ENCODE results near the gene DOCK9. TPM values are rescaled to one million over a fixed set of nuclear protein-coding genes. Genes with fewer than 3 reads are reported as not detected.

Gene DOCK9
- total and polyA plus RNA-seq, 2 experiments from 2014 or later, result 8.5 to 57.7 TPM

DNA sequence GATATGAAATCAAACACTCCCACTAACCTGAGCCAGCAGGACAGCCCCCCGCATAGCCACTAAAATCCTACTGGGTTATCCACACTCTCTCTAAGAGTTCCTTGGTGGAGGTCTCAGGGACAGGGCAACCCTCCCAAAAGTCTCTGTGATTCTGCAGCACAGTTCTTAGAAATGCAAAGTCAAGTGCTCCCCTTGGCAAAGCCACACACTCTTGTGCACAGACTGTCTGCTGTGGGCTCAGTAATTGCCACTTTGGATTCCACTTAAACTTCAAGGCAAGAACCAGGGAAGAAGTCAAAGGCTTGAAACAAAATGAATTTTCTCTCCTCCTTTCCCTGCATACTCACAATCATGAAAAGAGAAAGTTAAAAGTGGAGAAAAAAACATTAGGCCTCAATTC is 61.5 kb downstream of the DOCK9 start:
- Mint-ChIP-seq H3K9me3 (no peaks in the 10 kb centered on the region), H3K27me3 (ENCODE audit: insufficient read depth, low read depth, poor library complexity) (no peaks in the 10 kb centered on the region), H3K36me3 (ENCODE audit: low read depth) (no peaks in the 10 kb centered on the region), H3K4me3 (no peak overlapping the region), H3K27ac (no peak overlapping the region), H3K4me1 (peaks cover under 1% of the 10 kb centered on the region)
- H3K27me3 ChIP-seq (ENCODE audit: insufficient read depth), result no peaks in the 10 kb centered on the region
- no peak overlapping the region for H3K4me2 ChIP-seq
- no peaks in the 10 kb centered on the region for H4K20me1 ChIP-seq (replicated peaks; ENCODE audit: insufficient read depth)
- H3K79me2 ChIP-seq (replicated peaks; ENCODE audit: insufficient read depth), result no peaks in the 10 kb centered on the region
- H3K4me3 ChIP-seq, result no peak overlapping the region
- H3F3A ChIP-seq (replicated peaks; ENCODE audit: low read depth), result no peaks in the 10 kb centered on the region
- H3K9me2 ChIP-seq (ENCODE audit: insufficient read depth), result no peaks in the 10 kb centered on the region
- H2AFZ ChIP-seq, result no peak overlapping the region
- no peaks in the 10 kb centered on the region for H3K36me3 ChIP-seq (ENCODE audit: insufficient read depth)
- no peak for DNase-seq (ENCODE audit: low spot score)
- no peaks in the 10 kb centered on the region for H3K4me1 ChIP-seq (ENCODE audit: insufficient read depth)
- ATAC-seq, result no peak
- no peak overlapping the region; the same call in 1 of the 2 replicates for H3K27ac ChIP-seq (ENCODE audit: low read depth)
- no peak for TF ChIP-seq CREB1 (CRISPR knock-in tag; IDR thresholded peaks at IDR 0.05; ENCODE audit: low read depth)
- TF ChIP-seq, protein P1, sequence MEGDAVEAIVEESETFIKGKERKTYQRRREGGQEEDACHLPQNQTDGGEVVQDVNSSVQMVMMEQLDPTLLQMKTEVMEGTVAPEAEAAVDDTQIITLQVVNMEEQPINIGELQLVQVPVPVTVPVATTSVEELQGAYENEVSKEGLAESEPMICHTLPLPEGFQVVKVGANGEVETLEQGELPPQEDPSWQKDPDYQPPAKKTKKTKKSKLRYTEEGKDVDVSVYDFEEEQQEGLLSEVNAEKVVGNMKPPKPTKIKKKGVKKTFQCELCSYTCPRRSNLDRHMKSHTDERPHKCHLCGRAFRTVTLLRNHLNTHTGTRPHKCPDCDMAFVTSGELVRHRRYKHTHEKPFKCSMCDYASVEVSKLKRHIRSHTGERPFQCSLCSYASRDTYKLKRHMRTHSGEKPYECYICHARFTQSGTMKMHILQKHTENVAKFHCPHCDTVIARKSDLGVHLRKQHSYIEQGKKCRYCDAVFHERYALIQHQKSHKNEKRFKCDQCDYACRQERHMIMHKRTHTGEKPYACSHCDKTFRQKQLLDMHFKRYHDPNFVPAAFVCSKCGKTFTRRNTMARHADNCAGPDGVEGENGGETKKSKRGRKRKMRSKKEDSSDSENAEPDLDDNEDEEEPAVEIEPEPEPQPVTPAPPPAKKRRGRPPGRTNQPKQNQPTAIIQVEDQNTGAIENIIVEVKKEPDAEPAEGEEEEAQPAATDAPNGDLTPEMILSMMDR (conservative IDR thresholded peaks at IDR 0.05; ENCODE audit: low read depth in 2 of 2), result no peak

DNA sequence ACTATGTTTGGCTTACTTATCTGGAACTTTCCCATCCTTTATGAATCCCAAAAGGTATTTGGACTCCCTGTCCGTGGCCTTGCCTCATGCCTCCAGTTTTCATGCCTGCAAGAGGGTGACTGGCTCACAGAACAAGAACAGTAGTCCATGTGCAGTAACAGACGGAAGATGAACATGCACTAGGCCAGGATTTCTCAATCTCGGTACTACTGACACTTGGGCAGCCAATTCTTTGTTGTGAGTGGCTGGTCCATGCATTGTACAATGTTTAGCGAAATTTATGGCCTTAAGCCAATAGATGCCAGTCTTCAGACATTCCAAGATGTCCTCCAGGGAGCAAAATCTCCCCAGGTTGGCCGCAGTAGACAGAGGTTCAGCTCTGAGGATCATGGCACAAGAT is 61.9 kb downstream of the DOCK9 start:
- ATAC-seq, result no peak
- no peaks in the 10 kb centered on the region for H3K9me3 Mint-ChIP-seq
- Histone ChIP-seq H3K9me2 (ENCODE audit: insufficient read depth) (no peaks in the 10 kb centered on the region), H3K4me1 (ENCODE audit: insufficient read depth) (no peaks in the 10 kb centered on the region), H2AFZ (no peak overlapping the region), H3K36me3 (ENCODE audit: insufficient read depth) (no peaks in the 10 kb centered on the region), H3F3A (replicated peaks; ENCODE audit: low read depth) (no peaks in the 10 kb centered on the region), H3K4me2 (no peak overlapping the region), H4K20me1 (replicated peaks; ENCODE audit: insufficient read depth) (no peaks in the 10 kb centered on the region), H3K4me3 (no peak overlapping the region), H3K27me3 (ENCODE audit: insufficient read depth) (no peaks in the 10 kb centered on the region), H3K79me2 (replicated peaks; ENCODE audit: insufficient read depth) (no peaks in the 10 kb centered on the region), H3K27ac (ENCODE audit: low read depth) (no peak overlapping the region; the same call in 1 of the 2 replicates)
- H3K4me3 Mint-ChIP-seq, result no peak overlapping the region
- H3K27me3 Mint-ChIP-seq (ENCODE audit: insufficient read depth, low read depth, poor library complexity), result peaks cover 1% of the 10 kb centered on the region
- no peak overlapping the region for H3K27ac Mint-ChIP-seq
- no peaks in the 10 kb centered on the region for H3K36me3 Mint-ChIP-seq (ENCODE audit: low read depth)
- no peak for DNase-seq (ENCODE audit: low spot score)
- peaks cover 1% of the 10 kb centered on the region; the same call in 2 of the 3 replicates for H3K4me1 Mint-ChIP-seq
- TF ChIP-seq ZNF331 (CRISPR knock-in tag; IDR thresholded peaks at IDR 0.05; ENCODE audit: low read depth) (no peak), ZNF114 (CRISPR knock-in tag; IDR thresholded peaks at IDR 0.05) (no peak), STAT1 (IDR thresholded peaks at IDR 0.05; ENCODE audit: unreplicated experiment) (no peak), POLR2AphosphoS5 (IDR thresholded peaks at IDR 0.05; ENCODE audit: low read depth) (no peak), NANOG (IDR thresholded peaks at IDR 0.05; ENCODE audit: borderline replicate concordance) (no peak)
- TF ChIP-seq, protein P2, sequence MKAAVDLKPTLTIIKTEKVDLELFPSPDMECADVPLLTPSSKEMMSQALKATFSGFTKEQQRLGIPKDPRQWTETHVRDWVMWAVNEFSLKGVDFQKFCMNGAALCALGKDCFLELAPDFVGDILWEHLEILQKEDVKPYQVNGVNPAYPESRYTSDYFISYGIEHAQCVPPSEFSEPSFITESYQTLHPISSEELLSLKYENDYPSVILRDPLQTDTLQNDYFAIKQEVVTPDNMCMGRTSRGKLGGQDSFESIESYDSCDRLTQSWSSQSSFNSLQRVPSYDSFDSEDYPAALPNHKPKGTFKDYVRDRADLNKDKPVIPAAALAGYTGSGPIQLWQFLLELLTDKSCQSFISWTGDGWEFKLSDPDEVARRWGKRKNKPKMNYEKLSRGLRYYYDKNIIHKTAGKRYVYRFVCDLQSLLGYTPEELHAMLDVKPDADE (IDR thresholded peaks at IDR 0.05), result no peak
- TF ChIP-seq, protein P1 (conservative IDR thresholded peaks at IDR 0.05; ENCODE audit: low read depth in 2 of 2), result no peak
- TF ChIP-seq, protein P3, sequence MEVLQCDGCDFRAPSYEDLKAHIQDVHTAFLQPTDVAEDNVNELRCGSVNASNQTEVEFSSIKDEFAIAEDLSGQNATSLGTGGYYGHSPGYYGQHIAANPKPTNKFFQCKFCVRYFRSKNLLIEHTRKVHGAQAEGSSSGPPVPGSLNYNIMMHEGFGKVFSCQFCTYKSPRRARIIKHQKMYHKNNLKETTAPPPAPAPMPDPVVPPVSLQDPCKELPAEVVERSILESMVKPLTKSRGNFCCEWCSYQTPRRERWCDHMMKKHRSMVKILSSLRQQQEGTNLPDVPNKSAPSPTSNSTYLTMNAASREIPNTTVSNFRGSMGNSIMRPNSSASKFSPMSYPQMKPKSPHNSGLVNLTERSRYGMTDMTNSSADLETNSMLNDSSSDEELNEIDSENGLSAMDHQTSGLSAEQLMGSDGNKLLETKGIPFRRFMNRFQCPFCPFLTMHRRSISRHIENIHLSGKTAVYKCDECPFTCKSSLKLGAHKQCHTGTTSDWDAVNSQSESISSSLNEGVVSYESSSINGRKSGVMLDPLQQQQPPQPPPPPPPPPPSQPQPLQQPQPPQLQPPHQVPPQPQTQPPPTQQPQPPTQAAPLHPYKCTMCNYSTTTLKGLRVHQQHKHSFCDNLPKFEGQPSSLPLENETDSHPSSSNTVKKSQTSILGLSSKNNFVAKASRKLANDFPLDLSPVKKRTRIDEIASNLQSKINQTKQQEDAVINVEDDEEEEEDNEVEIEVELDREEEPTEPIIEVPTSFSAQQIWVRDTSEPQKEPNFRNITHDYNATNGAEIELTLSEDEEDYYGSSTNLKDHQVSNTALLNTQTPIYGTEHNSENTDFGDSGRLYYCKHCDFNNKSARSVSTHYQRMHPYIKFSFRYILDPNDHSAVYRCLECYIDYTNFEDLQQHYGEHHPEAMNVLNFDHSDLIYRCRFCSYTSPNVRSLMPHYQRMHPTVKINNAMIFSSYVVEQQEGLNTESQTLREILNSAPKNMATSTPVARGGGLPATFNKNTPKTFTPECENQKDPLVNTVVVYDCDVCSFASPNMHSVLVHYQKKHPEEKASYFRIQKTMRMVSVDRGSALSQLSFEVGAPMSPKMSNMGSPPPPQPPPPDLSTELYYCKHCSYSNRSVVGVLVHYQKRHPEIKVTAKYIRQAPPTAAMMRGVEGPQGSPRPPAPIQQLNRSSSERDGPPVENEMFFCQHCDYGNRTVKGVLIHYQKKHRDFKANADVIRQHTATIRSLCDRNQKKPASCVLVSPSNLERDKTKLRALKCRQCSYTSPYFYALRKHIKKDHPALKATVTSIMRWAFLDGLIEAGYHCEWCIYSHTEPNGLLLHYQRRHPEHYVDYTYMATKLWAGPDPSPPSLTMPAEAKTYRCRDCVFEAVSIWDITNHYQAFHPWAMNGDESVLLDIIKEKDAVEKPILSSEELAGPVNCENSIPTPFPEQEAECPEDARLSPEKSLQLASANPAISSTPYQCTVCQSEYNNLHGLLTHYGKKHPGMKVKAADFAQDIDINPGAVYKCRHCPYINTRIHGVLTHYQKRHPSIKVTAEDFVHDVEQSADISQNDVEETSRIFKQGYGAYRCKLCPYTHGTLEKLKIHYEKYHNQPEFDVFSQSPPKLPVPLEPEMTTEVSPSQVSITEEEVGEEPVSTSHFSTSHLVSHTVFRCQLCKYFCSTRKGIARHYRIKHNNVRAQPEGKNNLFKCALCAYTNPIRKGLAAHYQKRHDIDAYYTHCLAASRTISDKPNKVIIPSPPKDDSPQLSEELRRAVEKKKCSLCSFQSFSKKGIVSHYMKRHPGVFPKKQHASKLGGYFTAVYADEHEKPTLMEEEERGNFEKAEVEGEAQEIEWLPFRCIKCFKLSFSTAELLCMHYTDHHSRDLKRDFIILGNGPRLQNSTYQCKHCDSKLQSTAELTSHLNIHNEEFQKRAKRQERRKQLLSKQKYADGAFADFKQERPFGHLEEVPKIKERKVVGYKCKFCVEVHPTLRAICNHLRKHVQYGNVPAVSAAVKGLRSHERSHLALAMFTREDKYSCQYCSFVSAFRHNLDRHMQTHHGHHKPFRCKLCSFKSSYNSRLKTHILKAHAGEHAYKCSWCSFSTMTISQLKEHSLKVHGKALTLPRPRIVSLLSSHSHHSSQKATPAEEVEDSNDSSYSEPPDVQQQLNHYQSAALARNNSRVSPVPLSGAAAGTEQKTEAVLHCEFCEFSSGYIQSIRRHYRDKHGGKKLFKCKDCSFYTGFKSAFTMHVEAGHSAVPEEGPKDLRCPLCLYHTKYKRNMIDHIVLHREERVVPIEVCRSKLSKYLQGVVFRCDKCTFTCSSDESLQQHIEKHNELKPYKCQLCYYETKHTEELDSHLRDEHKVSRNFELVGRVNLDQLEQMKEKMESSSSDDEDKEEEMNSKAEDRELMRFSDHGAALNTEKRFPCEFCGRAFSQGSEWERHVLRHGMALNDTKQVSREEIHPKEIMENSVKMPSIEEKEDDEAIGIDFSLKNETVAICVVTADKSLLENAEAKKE (CRISPR knock-in tag; IDR thresholded peaks at IDR 0.05), result no peak
